Right atrium auricular region (tissue), 2 donors: ENCODE measurements around the gene ZNF804A. TPM values are rescaled to one million over a fixed set of nuclear protein-coding genes. Genes with fewer than 3 reads are reported as not detected.

Experiments
- DNase-seq: peaks from one replicate; pipeline ENCODE4 v3.0.0-alpha.2; 2019; ENCODE audit warnings: low spot score
- H3K27ac ChIP-seq, 2 donors: fragments of 200-600 bp; sonication (generic); 1 replicate in 1 of 2; 2 replicates in 1 of 2; pipeline ENCODE4 v1.5.1; 2016 to 2019
- H3K27me3 ChIP-seq, 2 donors: fragments of 200-600 bp; sonication (generic); one replicate each; pipeline versions ENCODE4 v1.5.1 to v1.6.0; 2017 to 2019
- H3K36me3 ChIP-seq: fragments of 200-600 bp; sonication (generic); one replicate; pipeline ENCODE4 v1.5.1; 2016
- H3K4me1 ChIP-seq, 2 donors: fragments of 200-600 bp; sonication (generic); one replicate each; pipeline versions ENCODE4 v1.5.1 to v1.6.0; 2017 to 2019
- H3K4me3 ChIP-seq, 2 donors: fragments of 200-600 bp; sonication (generic); 1 replicate in 1 of 2; 2 replicates in 1 of 2; pipeline ENCODE4 v1.5.1; 2017 to 2019; ENCODE audit warnings: mild to moderate bottlenecking in 1 of 2, moderate library complexity in 1 of 2
- H3K9me3 ChIP-seq, 2 donors: fragments of 200-600 bp; sonication (generic); one replicate each; pipeline ENCODE4 v1.5.1; 2019
- CTCF ChIP-seq, 2 donors: fragments of 200-600 bp; sonication (generic); IDR thresholded peaks; one replicate each; pipeline ENCODE4 v1.5.1; 2019; ENCODE audit warnings: antibody characterized with exemption in 2 of 2
- total RNA-seq, 2 donors: library from RNA; depleted of rRNA; stranded (reverse); fragments of >200 nt; gene quantifications; one replicate each; pipeline ENCODE4 v1.1.0, GENCODE V29; 2016

Gene ZNF804A
- total RNA-seq, 2 donors from 2014 or later, result not detected

GRCh38 chr2:184644685-184645084 lies 46.4 kb downstream of the ZNF804A start:
- H3K9me3 ChIP-seq, result peaks cover 0 to 4% of the 10 kb centered on the region in 2 donors
- no peak for TF ChIP-seq CTCF (IDR thresholded peaks at IDR 0.05)
- no peaks in the 10 kb centered on the region for H3K27me3 ChIP-seq

GRCh38 chr2:184646177-184646576 lies 47.8 kb downstream of the ZNF804A start:
- no peak overlapping the region for H3K4me3 ChIP-seq
- no peak overlapping the region for H3K27ac ChIP-seq
- TF ChIP-seq CTCF (IDR thresholded peaks at IDR 0.05), result no peak
- no peak for DNase-seq
- no peaks in the 10 kb centered on the region for H3K36me3 ChIP-seq
- no peaks in the 10 kb centered on the region for H3K27me3 ChIP-seq
- H3K4me1 ChIP-seq, result no peaks in the 10 kb centered on the region
- H3K9me3 ChIP-seq, result peaks cover 0 to 4% of the 10 kb centered on the region in 2 donors

More at GRCh38 chr2:184644685-184645084, 46.4 kb downstream of the ZNF804A start:
- H3K27ac ChIP-seq, result no peak overlapping the region
- H3K4me1 ChIP-seq, result no peaks in the 10 kb centered on the region
- DNase-seq, result no peak
- no peak overlapping the region for H3K4me3 ChIP-seq
- H3K36me3 ChIP-seq, result no peaks in the 10 kb centered on the region

GRCh38 chr2:184646593-184646992 lies 48.3 kb downstream of the ZNF804A start:
- TF ChIP-seq CTCF (IDR thresholded peaks at IDR 0.05), result no peak
- Histone ChIP-seq H3K4me1 (no peaks in the 10 kb centered on the region), H3K9me3 (peaks cover 0 to 4% of the 10 kb centered on the region in 2 donors), H3K27me3 (no peaks in the 10 kb centered on the region), H3K27ac (no peak overlapping the region), H3K4me3 (no peak overlapping the region), H3K36me3 (no peaks in the 10 kb centered on the region)
- DNase-seq, result no peak

GRCh38 chr2:184654945-184655344 lies 56.6 kb downstream of the ZNF804A start:
- Histone ChIP-seq H3K4me1 (no peaks in the 10 kb centered on the region), H3K9me3 (no peaks in the 10 kb centered on the region), H3K27me3 (no peaks in the 10 kb centered on the region), H3K4me3 (no peak overlapping the region), H3K36me3 (no peaks in the 10 kb centered on the region), H3K27ac (no peak overlapping the region)
- no peak for DNase-seq
- TF ChIP-seq CTCF (IDR thresholded peaks at IDR 0.05), result no peak

GRCh38 chr2:184677171-184677570 lies 78.8 kb downstream of the ZNF804A start:
- H3K27me3 ChIP-seq, result no peaks in the 10 kb centered on the region
- no peaks in the 10 kb centered on the region for H3K36me3 ChIP-seq
- H3K4me1 ChIP-seq, result no peaks in the 10 kb centered on the region
- DNase-seq, result no peak
- no peak for TF ChIP-seq CTCF (IDR thresholded peaks at IDR 0.05)
- H3K27ac ChIP-seq, result no peak overlapping the region
- no peaks in the 10 kb centered on the region for H3K9me3 ChIP-seq
- H3K4me3 ChIP-seq, result no peak overlapping the region
